ENCODE results near the gene S100A2. TPM values are rescaled to one million over a fixed set of nuclear protein-coding genes. Genes with fewer than 3 reads are reported as not detected.

Gene S100A2
- total RNA-seq, 1 experiment from 2014 or later: 0.24 TPM

- no peak for DNase-seq (ENCODE audit: low read depth, low spot score)
- in situ Hi-C loops (cut with HindIII; ENCODE audit: low pct_unique_long_range_greater_than_20kb, low sequenced_read_pairs): no loop called here
Measured at GRCh38 chr1:153550827-153551500, 14.7 kb downstream of the S100A2 start.

DNA sequence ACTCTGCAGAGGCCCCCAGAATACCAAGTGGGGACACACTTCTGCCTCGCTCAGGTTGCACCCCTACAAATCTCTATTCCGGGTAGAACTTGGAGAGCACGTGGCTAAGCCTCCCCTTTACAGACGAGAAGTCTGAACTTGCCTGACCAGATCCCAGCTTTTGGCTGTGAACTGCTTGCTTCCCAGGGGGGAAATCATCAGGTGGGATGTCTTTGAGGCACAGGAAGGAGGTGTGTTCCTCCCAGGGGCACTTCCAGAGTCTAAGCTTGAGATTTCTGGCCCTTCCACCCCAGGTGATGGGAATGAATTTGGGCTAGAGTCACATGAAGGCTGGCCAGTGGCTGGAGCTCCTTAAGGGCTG lies 15.3 kb downstream of the S100A2 start:
- in situ Hi-C loops (cut with HindIII; ENCODE audit: low pct_unique_long_range_greater_than_20kb, low sequenced_read_pairs): no loop called here
- no peak for DNase-seq (ENCODE audit: low read depth, low spot score)

- in situ Hi-C loops (cut with HindIII; ENCODE audit: low pct_unique_long_range_greater_than_20kb, low sequenced_read_pairs): no loop called here
Measured at GRCh38 chr1:153549741-153550397, 15.8 kb downstream of the S100A2 start.

GRCh38 chr1:153548722-153549688 lies 16.6 kb downstream of the S100A2 start, which contains the start of gene S100A3:
TSS of gene S100A3 (minus strand) at chr1:153549258. CDS start at chr1:153548485, 773 bp downstream.
- DNase-seq (ENCODE audit: low read depth, low spot score): peak; percentile 72
- in situ Hi-C loops (cut with HindIII; ENCODE audit: low pct_unique_long_range_greater_than_20kb, low sequenced_read_pairs): no loop called here

More at GRCh38 chr1:153549741-153550397, 15.8 kb downstream of the S100A2 start:
- DNase-seq (ENCODE audit: low read depth, low spot score): no peak

DNA sequence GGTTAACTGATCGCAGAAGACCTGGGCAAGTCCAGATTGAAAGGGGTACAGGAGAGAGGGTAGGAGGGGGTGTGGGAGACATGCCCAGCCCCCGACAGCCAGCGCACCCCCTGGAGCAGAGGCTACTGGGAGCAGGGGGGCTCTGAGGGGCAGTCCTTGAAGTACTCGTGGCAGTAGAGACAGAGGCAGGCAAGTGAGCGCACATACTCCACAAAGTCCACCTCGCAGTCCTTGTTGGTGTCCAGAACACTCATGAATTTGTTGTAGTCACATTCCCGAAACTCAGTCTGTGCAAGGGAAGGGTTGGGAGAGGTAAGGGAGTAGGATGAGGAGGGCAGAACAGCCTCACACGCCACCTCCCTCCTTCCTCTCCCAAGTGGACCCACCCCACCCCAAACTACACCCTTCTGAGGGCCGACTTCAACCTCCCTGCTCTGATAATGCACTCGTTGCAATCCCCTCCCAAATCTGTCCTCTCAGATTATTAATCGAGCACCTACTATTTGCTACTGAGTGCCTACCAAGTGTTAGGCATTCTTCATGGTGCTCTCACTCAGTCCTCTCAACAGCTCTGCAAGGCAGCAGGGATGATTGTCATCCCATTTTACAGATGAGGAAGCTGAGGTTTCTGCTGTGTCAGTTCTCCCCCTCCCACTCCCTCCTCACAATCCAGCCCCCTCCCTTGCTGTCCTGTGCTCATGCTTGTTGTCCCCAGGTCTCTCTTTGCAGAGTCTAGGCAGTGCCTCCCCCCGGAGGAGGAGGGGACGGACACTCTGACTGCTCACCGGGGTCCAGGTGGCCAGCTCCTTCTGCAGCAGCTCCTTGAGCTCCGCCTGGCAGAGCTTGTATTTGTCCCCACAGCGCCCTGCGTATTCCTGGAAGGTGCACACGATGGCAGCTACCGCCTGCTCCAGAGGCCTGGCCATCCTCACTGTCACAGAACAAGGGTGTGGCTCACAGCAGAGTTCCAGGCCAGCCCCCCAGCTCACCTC lies 17.8 kb downstream of the S100A2 start:
- in situ Hi-C loops (cut with HindIII; ENCODE audit: low pct_unique_long_range_greater_than_20kb, low sequenced_read_pairs): no loop called here
- DNase-seq (ENCODE audit: low read depth, low spot score): no peak

- in situ Hi-C loops (cut with HindIII; ENCODE audit: low pct_unique_long_range_greater_than_20kb, low sequenced_read_pairs): no loop called here
- DNase-seq (ENCODE audit: low read depth, low spot score): no peak
Measured at GRCh38 chr1:153546796-153547559, 18.7 kb downstream of the S100A2 start.

- in situ Hi-C loops (cut with HindIII; ENCODE audit: low pct_unique_long_range_greater_than_20kb, low sequenced_read_pairs): no loop called here
- DNase-seq (ENCODE audit: low read depth, low spot score): no peak
Measured at GRCh38 chr1:153546371-153546770, 19.3 kb downstream of the S100A2 start.

- in situ Hi-C loops (cut with HindIII; ENCODE audit: low pct_unique_long_range_greater_than_20kb, low sequenced_read_pairs): no loop called here
- DNase-seq (ENCODE audit: low read depth, low spot score): peak; percentile 71
Measured at GRCh38 chr1:153545067-153546055, 20.3 kb downstream of the S100A2 start, which contains the start of gene S100A4. TSS of gene S100A4 (minus strand) at chr1:153545806. CDS start at chr1:153544794, 1,012 bp downstream.

GRCh38 chr1:153544453-153545066 lies 21.1 kb downstream of the S100A2 start:
- no peak for DNase-seq (ENCODE audit: low read depth, low spot score)
- in situ Hi-C loops (cut with HindIII; ENCODE audit: low pct_unique_long_range_greater_than_20kb, low sequenced_read_pairs): no loop called here

DNA sequence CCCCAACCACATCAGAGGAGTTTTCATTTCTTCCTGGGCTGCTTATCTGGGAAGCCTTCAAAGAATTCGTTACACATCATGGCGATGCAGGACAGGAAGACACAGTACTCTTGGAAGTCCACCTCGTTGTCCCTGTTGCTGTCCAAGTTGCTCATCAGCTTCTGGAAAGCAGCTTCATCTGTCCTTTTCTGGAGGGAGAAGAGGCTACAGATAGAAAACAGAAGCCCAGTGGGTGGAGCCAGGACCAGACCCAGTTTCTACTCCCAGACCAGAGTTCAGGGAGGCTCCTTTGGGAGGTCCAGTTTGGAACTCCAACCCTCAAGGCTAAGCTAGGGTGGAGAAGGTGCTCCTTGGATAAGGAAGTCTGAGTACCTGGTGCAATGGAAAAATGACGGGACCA lies 21.9 kb downstream of the S100A2 start:
- in situ Hi-C loops (cut with HindIII; ENCODE audit: low pct_unique_long_range_greater_than_20kb, low sequenced_read_pairs): no loop called here
- DNase-seq (ENCODE audit: low read depth, low spot score): no peak

DNA sequence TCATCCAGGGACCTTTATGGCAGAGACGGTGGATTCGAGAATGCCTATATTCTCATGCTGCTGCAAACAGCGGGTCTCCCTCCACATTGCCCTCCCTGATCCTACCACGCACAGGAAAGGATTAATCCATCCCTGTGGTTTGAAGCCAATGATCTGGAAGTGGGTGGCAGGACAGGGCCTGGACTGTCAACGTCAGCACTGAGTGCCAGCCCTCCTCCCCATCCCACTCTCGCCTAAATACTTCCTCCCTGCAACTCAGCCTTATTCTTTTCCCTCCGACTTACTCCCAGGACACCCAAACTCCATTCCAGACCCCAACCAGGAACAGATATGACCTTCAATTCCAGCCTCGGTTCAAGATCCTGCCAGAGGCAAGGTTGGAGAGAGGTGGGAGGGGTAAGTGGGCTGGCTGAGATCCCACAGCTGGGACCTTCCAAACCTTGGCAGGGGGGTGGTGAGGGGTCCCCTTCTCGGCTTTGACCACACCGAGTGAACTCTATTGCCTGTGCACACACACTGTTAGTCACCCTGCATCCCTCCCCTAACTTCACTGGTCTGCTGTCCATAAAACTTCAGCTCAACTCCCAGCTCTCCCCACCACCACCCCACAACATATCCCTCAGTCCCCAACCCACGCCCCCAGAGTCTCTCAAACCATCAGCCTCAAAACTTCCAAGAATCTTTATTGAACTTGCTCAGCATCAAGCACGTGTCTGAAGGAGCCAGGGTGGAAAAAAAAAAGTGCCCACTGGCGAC lies 22.5 kb downstream of the S100A2 start:
- DNase-seq (ENCODE audit: low read depth, low spot score): no peak
- in situ Hi-C loops (cut with HindIII; ENCODE audit: low pct_unique_long_range_greater_than_20kb, low sequenced_read_pairs): no loop called here

DNA sequence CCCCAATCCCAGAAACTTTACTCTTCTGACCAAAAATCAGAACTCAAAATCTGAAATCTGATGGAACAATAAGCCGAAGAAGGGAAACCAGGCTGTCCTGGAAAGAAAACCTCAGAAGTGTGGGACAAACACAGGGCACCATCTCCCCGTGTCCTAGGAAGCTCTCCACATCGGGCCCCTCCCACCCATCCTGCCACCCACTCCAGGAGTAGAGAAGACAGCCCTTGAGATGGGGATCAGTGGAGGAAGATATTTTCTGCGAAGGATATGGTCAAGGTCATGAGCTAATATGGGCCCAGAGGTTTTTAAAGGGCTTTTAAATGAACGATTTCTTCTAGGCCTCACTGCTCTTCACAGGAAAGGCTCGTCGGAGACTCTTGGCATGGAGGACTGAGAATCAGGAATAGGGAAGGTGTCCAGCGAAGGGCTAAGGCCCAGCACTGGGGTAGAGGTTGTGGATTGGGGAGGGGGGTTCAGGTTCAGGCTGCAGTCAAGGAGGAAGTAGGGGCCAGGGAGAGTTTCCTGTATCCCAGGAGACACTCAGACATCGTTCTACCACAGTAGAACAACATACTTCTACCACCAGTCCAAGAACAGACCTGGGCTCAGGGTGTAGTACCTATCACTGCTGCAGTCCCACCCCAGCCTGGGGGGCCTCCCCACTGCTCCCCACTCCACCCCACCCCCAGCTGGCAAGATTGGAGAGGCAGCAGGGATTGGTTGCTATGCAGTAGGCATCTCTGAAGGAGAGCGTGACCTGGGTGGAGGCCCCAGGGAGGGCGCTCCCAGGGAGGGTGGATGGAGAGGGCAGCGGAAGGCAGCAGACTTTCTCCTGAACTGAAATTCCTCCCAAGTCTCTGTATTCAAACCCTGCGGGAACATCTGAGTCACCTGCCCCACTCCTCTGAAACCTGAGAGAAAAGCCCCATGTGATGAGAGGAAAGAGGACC lies 23.7 kb downstream of the S100A2 start:
- in situ Hi-C loops (cut with HindIII; ENCODE audit: low pct_unique_long_range_greater_than_20kb, low sequenced_read_pairs): no loop called here
- DNase-seq (ENCODE audit: low read depth, low spot score): no peak

Data from SK-MEL-5 (cell line).